GM19468 (cell line): ENCODE data around the gene DERA.
"Not testable (repeated sequence)": the region's sequence is repeated elsewhere in the genome, so short reads cannot be mapped to it uniquely, and the experiment has no call there.

ENCODE experiments used
- ATAC-seq: cut with Tn5 transposase; IDR thresholded peaks from one replicate; pipeline ENCODE4 v1.9.1; 2021; ENCODE audit warnings: mild to moderate bottlenecking, moderate library complexity, moderate number of reproducible peaks; ENCODE audit not compliant: unreplicated experiment; ENCODE audit errors: extremely low read depth

The DERA gene

GRCh38 chr12:15997910-15998309, 86.8 kb downstream of the DERA start:
- no peak for ATAC-seq

- ATAC-seq = no peak
Observed at GRCh38 chr12:16002880-16003279, 91.7 kb downstream of the DERA start.

GRCh38 chr12:16003460-16003859, 92.3 kb downstream of the DERA start:
- no peak for ATAC-seq

- ATAC-seq = no peak
Observed at GRCh38 chr12:16006752-16007151, 95.6 kb downstream of the DERA start.

GRCh38 chr12:16008421-16008824, 97.3 kb downstream of the DERA start:
- ATAC-seq = no peak

- ATAC-seq = no peak
Observed at GRCh38 chr12:16012117-16012516, 101.0 kb downstream of the DERA start.

- ATAC-seq = not testable (repeated sequence)
Observed at GRCh38 chr12:16013722-16014121, 102.6 kb downstream of the DERA start.

- not testable (repeated sequence) for ATAC-seq
Observed at GRCh38 chr12:16014394-16014793, 103.3 kb downstream of the DERA start.

- no peak for ATAC-seq
Observed at GRCh38 chr12:16016748-16017147, 105.6 kb downstream of the DERA start.

- ATAC-seq = no peak
Observed at GRCh38 chr12:16018306-16018705, 107.2 kb downstream of the DERA start.

GRCh38 chr12:16019136-16019535, 108.0 kb downstream of the DERA start:
- ATAC-seq = no peak

- no peak for ATAC-seq
Observed at GRCh38 chr12:16020031-16020430, 108.9 kb downstream of the DERA start.

GRCh38 chr12:16021026-16021425, 109.9 kb downstream of the DERA start:
- no peak for ATAC-seq

- no peak for ATAC-seq
Observed at GRCh38 chr12:16021676-16022075, 110.5 kb downstream of the DERA start.

- no peak for ATAC-seq
Observed at GRCh38 chr12:16027002-16027401, 115.9 kb downstream of the DERA start.

GRCh38 chr12:16030744-16031143, 119.6 kb downstream of the DERA start:
- no peak for ATAC-seq

GRCh38 chr12:16034136-16034817, 123.1 kb downstream of the DERA start:
- no peak for ATAC-seq

GRCh38 chr12:16036073-16036472, 124.9 kb downstream of the DERA start:
- ATAC-seq = no peak

GRCh38 chr12:16037533-16037932, 126.4 kb downstream of the DERA start:
- ATAC-seq = no peak

GRCh38 chr12:16043480-16043879, 132.3 kb downstream of the DERA start:
- no peak for ATAC-seq

- ATAC-seq = no peak
Observed at GRCh38 chr12:16046266-16046665, 135.1 kb downstream of the DERA start.

- no peak for ATAC-seq
Observed at GRCh38 chr12:16048511-16048910, 137.4 kb downstream of the DERA start.
